Measurements from ENCODE around the gene EYA2.

DNA sequence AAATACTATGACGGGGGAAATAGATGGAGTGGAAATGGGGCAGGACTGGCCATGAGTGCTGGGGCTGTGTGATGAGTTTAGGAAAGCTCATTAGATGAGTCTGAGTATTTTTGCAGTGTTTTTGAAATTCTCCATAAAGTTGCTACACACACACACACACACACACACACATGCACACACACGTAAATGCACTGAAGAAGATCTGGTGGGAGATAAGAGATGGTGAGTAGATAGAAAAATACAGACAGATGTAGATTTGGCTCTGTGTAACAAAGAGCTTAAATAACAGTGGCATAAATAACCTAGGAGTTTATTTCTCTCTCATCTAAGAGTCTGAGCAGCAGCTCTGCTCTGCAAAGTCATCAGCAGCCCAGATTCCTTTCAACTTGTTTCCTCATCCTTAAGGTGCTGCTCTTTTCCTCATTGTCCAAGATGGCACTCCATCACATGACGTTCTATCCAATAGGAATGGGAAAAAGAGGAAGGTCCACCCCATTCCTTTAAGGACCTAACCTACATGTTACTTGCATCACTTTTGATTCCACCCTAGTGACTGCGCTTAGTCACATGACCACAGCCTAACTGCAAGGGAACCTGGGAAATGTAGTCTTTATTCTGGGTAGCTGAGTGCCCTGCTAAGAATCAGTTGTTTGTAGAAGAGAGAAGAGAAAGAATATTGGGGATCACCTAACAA, 76.4 kb downstream of the EYA2 start:
- TF ChIP-seq, protein P1, sequence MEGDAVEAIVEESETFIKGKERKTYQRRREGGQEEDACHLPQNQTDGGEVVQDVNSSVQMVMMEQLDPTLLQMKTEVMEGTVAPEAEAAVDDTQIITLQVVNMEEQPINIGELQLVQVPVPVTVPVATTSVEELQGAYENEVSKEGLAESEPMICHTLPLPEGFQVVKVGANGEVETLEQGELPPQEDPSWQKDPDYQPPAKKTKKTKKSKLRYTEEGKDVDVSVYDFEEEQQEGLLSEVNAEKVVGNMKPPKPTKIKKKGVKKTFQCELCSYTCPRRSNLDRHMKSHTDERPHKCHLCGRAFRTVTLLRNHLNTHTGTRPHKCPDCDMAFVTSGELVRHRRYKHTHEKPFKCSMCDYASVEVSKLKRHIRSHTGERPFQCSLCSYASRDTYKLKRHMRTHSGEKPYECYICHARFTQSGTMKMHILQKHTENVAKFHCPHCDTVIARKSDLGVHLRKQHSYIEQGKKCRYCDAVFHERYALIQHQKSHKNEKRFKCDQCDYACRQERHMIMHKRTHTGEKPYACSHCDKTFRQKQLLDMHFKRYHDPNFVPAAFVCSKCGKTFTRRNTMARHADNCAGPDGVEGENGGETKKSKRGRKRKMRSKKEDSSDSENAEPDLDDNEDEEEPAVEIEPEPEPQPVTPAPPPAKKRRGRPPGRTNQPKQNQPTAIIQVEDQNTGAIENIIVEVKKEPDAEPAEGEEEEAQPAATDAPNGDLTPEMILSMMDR (IDR thresholded peaks at IDR 0.05), result no peak
- no peak for TF ChIP-seq EZH2 (IDR thresholded peaks at IDR 0.05; ENCODE audit: borderline replicate concordance, insufficient read depth, low read depth, low read length, poor library complexity, severe bottlenecking)

Data from B cell (primary cell).